Pancreas (tissue), 10 donors: ENCODE measurements around the gene FILIP1. TPM values are rescaled to one million over a fixed set of nuclear protein-coding genes. Genes with fewer than 3 reads are reported as not detected.
A peak's percentile ranks its signal among the peaks of the same experiment; 100 is the strongest.

ENCODE experiments used
- ATAC-seq, 4 donors: fragments of 200-7000 bp; cut with Tn5 transposase; one replicate each; pipeline versions ENCODE4 v1.8.0 to v1.9.1; 2020; ENCODE audit warnings: mild to moderate bottlenecking in 4 of 4, moderate library complexity in 4 of 4
- DNase-seq, 6 donors: peaks; one replicate each; pipeline ENCODE4 v3.0.0-alpha.2; 2020
- FAIRE-seq: peaks from 2 replicates; lab custom pipeline; 2012; peaks lifted over from hg19 to GRCh38; lab: Jason Lieb, UNC
- H3K27ac ChIP-seq, 4 donors: fragments of 200-600 bp; sonication (generic); 1 replicate in 3 of 4; 2 replicates in 1 of 4; pipeline versions ENCODE4 v1.5.0 to v1.8.0; 2020
- H3K27me3 ChIP-seq, 4 donors: fragments of 200-600 bp; one replicate each; pipeline ENCODE4 v1.8.0; 2021
- H3K36me3 ChIP-seq, 3 donors: fragments of 200-600 bp; sonication (generic) in 1 of 3; one replicate each; pipeline versions ENCODE4 v1.5.0 to v1.8.0; 2020 to 2021
- H3K4me1 ChIP-seq, 3 donors: fragments of 200-600 bp; one replicate each; pipeline ENCODE4 v1.8.0; 2021
- H3K4me3 ChIP-seq, 4 donors: fragments of 200-600 bp; sonication (generic) in 2 of 4; one replicate each; pipeline versions ENCODE4 v1.5.0 to v1.8.0; 2020 to 2021
- H3K9me3 ChIP-seq, 4 donors: fragments of 200-600 bp; one replicate each; pipeline ENCODE4 v1.8.0; 2021
- WGBS, 2 donors: extraction: QIAGEN DNeasy Blood & Tissue Kit; methylation state at CpG; one replicate each; pipeline ENCODE4 v1.1.7; 2013; 5-methylcytosine and 5-hydroxymethylcytosine counted together
- intact Hi-C, 3 donors: fragments of 100-400 bp; cut with DNase I; formaldehyde crosslinking; loops; one replicate each; pipeline versions ENCODE4 v1.11.1 to v1.14.2; 2022
- polyA plus RNA-seq, 2 donors: library from polyadenylated mRNA; stranded (reverse); fragments of 200-250 nt; gene quantifications; one replicate each; pipeline ENCODE4 v1.2.3, GENCODE V29; 2013
- total RNA-seq, 6 donors: library from RNA; stranded (reverse); fragmentation: NEBNext Ultra II Directional in 4 of 6; extraction: Animal tissue kit (Norgen Biotek cat#: 25700) in 4 of 6; gene quantifications; one replicate each; pipeline versions ENCODE4 v1.2.1 to v1.2.4, GENCODE V29; 2021 to 2023
- TF ChIP-seq, protein P1 (sequence below), 4 donors: fragments of 200-600 bp; sonication (generic) in 3 of 4; IDR thresholded peaks; one replicate each; pipeline versions ENCODE4 v1.5.0 to v1.8.0; 2021; ENCODE audit warnings: antibody characterized with exemption in 4 of 4
- donor health status: healthy with polysubstance abuse.
- donor health status: DM: no; HTN: no; CAD: no; lungs with moderate emphysema.
- donor health status: DM: no; HTN: no; CAD: no.
- donor health status: control.
- donor health status: control.
- donor health status: Bipolar disorder and iron deficiency.
- donor health status: DM: yes; HTN: yes; CAD: no.
- donor health status: DM: no; HTN: no; CAD: no.
- donor health status: DM: no; HTN: no; CAD: no.
- donor health status: DM: yes; HTN: yes; CAD: no.

The FILIP1 gene
- total and polyA plus RNA-seq, 8 donors = 0.33 to 3.6 (median 1.5) TPM

DNA sequence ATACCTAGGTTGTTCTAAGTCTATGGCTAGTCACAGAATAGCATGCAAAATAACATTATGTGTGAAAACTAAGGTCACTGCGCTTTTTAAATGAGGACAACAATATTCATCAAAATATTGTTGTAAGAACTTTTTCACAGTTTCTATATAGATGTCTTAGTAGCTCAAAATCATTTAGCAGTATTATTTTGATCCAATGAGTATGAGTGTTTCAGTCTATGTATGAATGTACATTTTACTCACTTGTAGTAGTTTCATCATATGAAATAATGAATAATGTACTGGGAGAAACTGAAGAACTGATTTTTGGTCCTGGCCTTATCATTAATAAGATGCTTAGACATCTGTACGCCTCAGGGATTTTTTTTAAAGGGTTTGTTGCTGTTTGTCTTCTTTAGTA lies 192.5 kb downstream of the FILIP1 start:
- intact Hi-C loops = loop anchor here in 1 of 3 donors (10.0 kb wide), 1 partner anchor 224 kb away; no protein-coding TSS in a partner anchor
- no peaks in the 10 kb centered on the region for H3K36me3 ChIP-seq
- H3K27ac ChIP-seq = no peak overlapping the region
- ATAC-seq (no peak), FAIRE-seq (no peak), DNase-seq (no peak)
- H3K4me1 ChIP-seq = no peaks in the 10 kb centered on the region
- H3K4me3 ChIP-seq = no peak overlapping the region
- TF ChIP-seq, protein P1, sequence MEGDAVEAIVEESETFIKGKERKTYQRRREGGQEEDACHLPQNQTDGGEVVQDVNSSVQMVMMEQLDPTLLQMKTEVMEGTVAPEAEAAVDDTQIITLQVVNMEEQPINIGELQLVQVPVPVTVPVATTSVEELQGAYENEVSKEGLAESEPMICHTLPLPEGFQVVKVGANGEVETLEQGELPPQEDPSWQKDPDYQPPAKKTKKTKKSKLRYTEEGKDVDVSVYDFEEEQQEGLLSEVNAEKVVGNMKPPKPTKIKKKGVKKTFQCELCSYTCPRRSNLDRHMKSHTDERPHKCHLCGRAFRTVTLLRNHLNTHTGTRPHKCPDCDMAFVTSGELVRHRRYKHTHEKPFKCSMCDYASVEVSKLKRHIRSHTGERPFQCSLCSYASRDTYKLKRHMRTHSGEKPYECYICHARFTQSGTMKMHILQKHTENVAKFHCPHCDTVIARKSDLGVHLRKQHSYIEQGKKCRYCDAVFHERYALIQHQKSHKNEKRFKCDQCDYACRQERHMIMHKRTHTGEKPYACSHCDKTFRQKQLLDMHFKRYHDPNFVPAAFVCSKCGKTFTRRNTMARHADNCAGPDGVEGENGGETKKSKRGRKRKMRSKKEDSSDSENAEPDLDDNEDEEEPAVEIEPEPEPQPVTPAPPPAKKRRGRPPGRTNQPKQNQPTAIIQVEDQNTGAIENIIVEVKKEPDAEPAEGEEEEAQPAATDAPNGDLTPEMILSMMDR (IDR thresholded peaks at IDR 0.05) = no peak
- WGBS, 2 donors = 89 to 93% methylated on average over 2 of the region's 2 CpGs
- H3K9me3 ChIP-seq = no peaks in the 10 kb centered on the region
- H3K27me3 ChIP-seq = no peaks in the 10 kb centered on the region

DNA sequence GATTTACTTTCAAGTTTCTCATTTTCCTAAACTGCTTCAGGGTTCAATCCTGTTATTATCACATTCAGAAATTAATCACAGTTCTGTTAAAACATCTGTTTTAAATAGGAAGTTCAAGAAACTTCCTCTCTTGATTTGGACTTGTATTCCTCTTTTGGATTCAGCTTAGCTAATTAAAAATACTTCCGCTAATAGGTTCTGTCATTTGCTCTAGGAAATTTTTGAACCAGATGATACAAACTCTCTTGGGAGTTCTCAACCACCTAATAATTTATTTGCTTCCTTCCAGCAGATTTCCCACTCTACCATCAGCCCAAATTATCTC lies 193.1 kb downstream of the FILIP1 start:
- FAIRE-seq (no peak), ATAC-seq (no peak), DNase-seq (no peak)
- no peaks in the 10 kb centered on the region for H3K27me3 ChIP-seq
- 47 to 48% methylated on average over 1 of the region's 1 CpG for WGBS, 2 donors
- H3K9me3 ChIP-seq = no peaks in the 10 kb centered on the region
- no peaks in the 10 kb centered on the region for H3K4me1 ChIP-seq
- H3K36me3 ChIP-seq = no peaks in the 10 kb centered on the region
- H3K27ac ChIP-seq = no peak overlapping the region
- TF ChIP-seq, protein P1 (IDR thresholded peaks at IDR 0.05) = no peak
- intact Hi-C loops = loop anchor here in 1 of 3 donors (10.0 kb wide), 1 partner anchor 224 kb away; no protein-coding TSS in a partner anchor
- H3K4me3 ChIP-seq = no peak overlapping the region

DNA sequence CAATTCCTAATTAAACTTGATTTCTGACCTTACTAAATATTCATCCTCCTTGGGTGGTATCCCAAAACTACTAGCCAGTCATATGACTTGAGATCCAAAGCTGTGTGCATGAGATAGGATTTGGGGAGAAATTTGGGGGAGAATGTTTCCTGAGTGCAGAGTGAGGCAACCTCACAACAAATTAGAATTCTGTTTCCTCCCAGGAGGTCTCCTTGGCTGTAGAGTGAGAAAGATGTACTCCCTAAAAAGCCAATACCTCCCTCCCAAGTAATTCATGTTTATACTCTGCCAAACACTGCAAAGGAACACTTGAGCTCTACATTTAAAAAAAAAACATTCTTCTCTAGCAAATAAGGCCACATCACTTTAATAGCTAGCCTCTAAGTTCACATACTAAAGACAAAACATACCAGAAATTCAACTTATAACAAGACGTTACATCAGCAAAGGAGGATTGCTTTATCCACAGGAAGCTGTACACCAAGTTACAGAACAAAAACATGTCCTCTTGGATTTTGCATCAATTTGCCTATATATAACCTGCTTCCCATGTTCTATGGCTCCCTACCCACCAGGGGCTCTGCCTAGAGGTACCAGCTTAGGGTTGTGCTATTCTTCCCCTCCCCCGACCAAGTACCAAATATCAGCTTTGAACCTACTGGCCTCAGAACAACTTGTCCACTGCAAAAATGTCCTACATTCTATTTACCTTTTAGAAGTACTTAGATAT lies 193.6 kb downstream of the FILIP1 start:
- no peak for ATAC-seq
- intact Hi-C loops = loop anchor here in 1 of 3 donors (10.0 kb wide), 1 partner anchor 225 kb away; no protein-coding TSS in a partner anchor

DNA sequence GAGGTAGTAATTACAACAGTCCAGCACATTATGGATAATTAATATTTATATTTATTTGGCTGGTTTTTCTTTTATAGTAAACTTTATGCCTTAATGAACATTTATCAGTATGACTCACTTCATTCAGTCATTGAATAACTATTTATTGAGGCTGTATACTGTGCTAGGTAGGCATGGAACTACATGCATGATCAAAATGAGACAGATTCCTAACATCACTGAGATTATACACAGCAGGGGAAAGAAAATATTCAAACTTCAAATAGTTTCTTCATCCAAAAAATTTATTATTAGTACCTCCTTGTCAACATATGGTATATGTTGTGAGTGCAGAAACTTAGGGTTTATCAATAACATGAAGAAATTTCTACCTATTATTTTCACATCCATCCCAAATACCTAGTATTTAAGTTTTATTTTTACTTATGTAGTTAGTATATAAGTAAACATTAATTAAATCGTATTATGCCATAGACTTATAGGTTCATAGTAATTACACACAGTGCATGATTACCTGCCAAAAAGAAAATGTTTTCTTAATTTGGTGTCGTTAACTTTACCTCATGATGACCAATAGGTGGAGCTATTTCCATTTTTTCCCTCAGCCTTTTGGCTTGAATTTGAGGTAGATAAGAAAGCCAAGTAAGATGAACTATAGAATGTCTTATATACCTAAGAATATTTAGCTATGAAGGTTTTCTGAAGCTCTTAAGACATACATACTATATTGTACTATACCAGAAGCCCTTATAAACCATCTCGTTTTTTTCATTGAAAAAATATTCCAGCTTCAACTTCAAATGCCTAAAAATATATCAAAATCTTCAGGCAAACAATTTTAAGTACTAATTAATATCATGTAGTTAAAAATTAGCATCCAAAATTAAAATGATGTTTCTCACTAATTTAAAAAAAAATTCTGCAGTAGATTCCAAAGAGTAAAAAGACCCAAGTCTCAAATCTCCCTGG lies 196.5 kb downstream of the FILIP1 start:
- FAIRE-seq (peak; percentile 98), ATAC-seq (peak in 3 of 4 donors; percentile 77 to 79 (median 78)), DNase-seq (no peak)
- TF ChIP-seq, protein P1 (IDR thresholded peaks at IDR 0.05) = peak; percentile 22 to 60 (median 44)
- Histone ChIP-seq H3K27ac (no peak overlapping the region), H3K9me3 (no peaks in the 10 kb centered on the region), H3K27me3 (no peaks in the 10 kb centered on the region), H3K4me1 (peaks cover 0 to 7% (median 6%) of the 10 kb centered on the region in 3 donors), H3K4me3 (no peak overlapping the region), H3K36me3 (no peaks in the 10 kb centered on the region)
- WGBS, 2 donors = 5 to 10% methylated on average over 3 of the region's 3 CpGs
- intact Hi-C loops = no loop called here

More for the DNA sequence above, 193.6 kb downstream of the FILIP1 start:
- no peak overlapping the region for H3K27ac ChIP-seq
- TF ChIP-seq, protein P1 (IDR thresholded peaks at IDR 0.05) = no peak
- no peaks in the 10 kb centered on the region for H3K27me3 ChIP-seq
- WGBS, 2 donors = 65 to 83% methylated on average over 2 of the region's 2 CpGs
- no peaks in the 10 kb centered on the region for H3K36me3 ChIP-seq
- FAIRE-seq = no peak
- no peaks in the 10 kb centered on the region for H3K9me3 ChIP-seq
- no peak overlapping the region for H3K4me3 ChIP-seq
- no peak for DNase-seq
- H3K4me1 ChIP-seq = no peaks in the 10 kb centered on the region
